H9 (cell line): ENCODE data around the gene CES2. TPM values are rescaled to one million over a fixed set of nuclear protein-coding genes. Genes with fewer than 3 reads are reported as not detected.

ENCODE experiments used
- DNase-seq: peaks from one replicate; pipeline ENCODE4 v3.0.0-alpha.2; 2017
- H2AFZ ChIP-seq: one replicate; pipeline ENCODE4 v1.6.1; 2013; ENCODE audit warnings: mild to moderate bottlenecking, low read length, control low read depth, moderate library complexity
- H2AK5ac ChIP-seq: 2 replicates; pipeline ENCODE4 v1.6.1; 2013; ENCODE audit warnings: low read length, control low read depth, mixed read lengths; ENCODE audit not compliant: insufficient read length
- H2BK120ac ChIP-seq: one replicate; pipeline ENCODE4 v1.6.1; 2013; ENCODE audit warnings: low read depth, mild to moderate bottlenecking, low read length, control low read depth, inconsistent platforms; ENCODE audit not compliant: poor library complexity, severe bottlenecking
- H2BK12ac ChIP-seq: 2 replicates; pipeline ENCODE4 v1.6.1; 2013; ENCODE audit warnings: low read length, control low read depth, mixed read lengths, low read depth; ENCODE audit not compliant: insufficient read length
- H2BK15ac ChIP-seq: 2 replicates; pipeline ENCODE4 v1.6.1; 2013; ENCODE audit warnings: low read depth, low read length, control low read depth
- H2BK20ac ChIP-seq: one replicate; pipeline ENCODE4 v1.6.1; 2013; ENCODE audit warnings: low read depth, mild to moderate bottlenecking, low read length, control low read depth, inconsistent platforms; ENCODE audit not compliant: poor library complexity, severe bottlenecking
- H2BK5ac ChIP-seq: 2 replicates; pipeline ENCODE4 v1.6.1; 2013; ENCODE audit warnings: low read length, control low read depth, mixed read lengths; ENCODE audit not compliant: insufficient read length
- H3K14ac ChIP-seq: 2 replicates; pipeline ENCODE4 v1.6.1; 2013; ENCODE audit warnings: low read length, control low read depth; ENCODE audit not compliant: insufficient read depth
- H3K18ac ChIP-seq: 2 replicates; pipeline ENCODE4 v1.6.1; 2013; ENCODE audit warnings: low read depth, mild to moderate bottlenecking, mixed read lengths, low read length, control low read depth; ENCODE audit not compliant: insufficient read length
- H3K23ac ChIP-seq: 2 replicates; pipeline ENCODE4 v1.6.1; 2013; ENCODE audit warnings: low read length, control low read depth, mixed read lengths, low read depth; ENCODE audit not compliant: insufficient read length
- H3K23me2 ChIP-seq: 2 replicates; pipeline ENCODE4 v1.6.1; 2013; ENCODE audit warnings: low read depth, mild to moderate bottlenecking, mixed read lengths, low read length, control low read depth; ENCODE audit not compliant: insufficient read length, poor library complexity, severe bottlenecking
- H3K27ac ChIP-seq: 2 replicates; pipeline ENCODE4 v1.5.1; 2013; ENCODE audit warnings: low read length, control low read depth, mixed read lengths, low read depth; ENCODE audit not compliant: insufficient read length
- H3K27me3 ChIP-seq: 2 replicates; pipeline ENCODE4 v1.6.1; 2013; ENCODE audit warnings: low read length, control low read depth, inconsistent platforms; ENCODE audit not compliant: insufficient read depth
- H3K4ac ChIP-seq: 2 replicates; pipeline ENCODE4 v1.6.1; 2013; ENCODE audit warnings: low read depth, mild to moderate bottlenecking, control low read depth, inconsistent platforms, low read length, moderate library complexity
- H3K4me1 ChIP-seq: 2 replicates; pipeline ENCODE4 v1.6.1; 2013; ENCODE audit warnings: low read length, control low read depth, inconsistent platforms; ENCODE audit not compliant: insufficient read depth
- H3K4me2 ChIP-seq: 2 replicates; pipeline ENCODE4 v1.6.1; 2013; ENCODE audit warnings: low read length, control low read depth, mixed read lengths; ENCODE audit not compliant: insufficient read length, insufficient read depth
- H3K56ac ChIP-seq: 2 replicates; pipeline ENCODE4 v1.6.1; 2013; ENCODE audit warnings: low read depth, mild to moderate bottlenecking, mixed read lengths, low read length, control low read depth; ENCODE audit not compliant: insufficient read length
- H3K79me1 ChIP-seq: 2 replicates; pipeline ENCODE4 v1.6.1; 2013; ENCODE audit warnings: low read depth, mild to moderate bottlenecking, moderate library complexity, low read length, control low read depth, inconsistent platforms; ENCODE audit not compliant: insufficient read depth, poor library complexity, severe bottlenecking
- H3K79me2 ChIP-seq: 2 replicates; pipeline ENCODE4 v1.6.1; 2013; ENCODE audit warnings: low read length, control low read depth, inconsistent platforms; ENCODE audit not compliant: insufficient read depth
- H3K9ac ChIP-seq: 2 replicates; pipeline ENCODE4 v1.6.1; 2013; ENCODE audit warnings: low read length, control low read depth, mixed read lengths; ENCODE audit not compliant: insufficient read length; ENCODE audit errors: extremely low read depth
- H3K9me3 ChIP-seq: one replicate; pipeline ENCODE4 v1.6.1; 2013; ENCODE audit warnings: low read depth, low read length, inconsistent platforms; ENCODE audit not compliant: control insufficient read depth
- H3T11ph ChIP-seq: one replicate; pipeline ENCODE4 v1.6.1; 2013; ENCODE audit warnings: mild to moderate bottlenecking, low read length, control low read depth, inconsistent platforms
- H4K20me1 ChIP-seq: one replicate; pipeline ENCODE4 v1.6.1; 2013; ENCODE audit not compliant: control insufficient read depth, insufficient read length, insufficient read depth
- H4K5ac ChIP-seq: 2 replicates; pipeline ENCODE4 v1.6.1; 2013; ENCODE audit warnings: low read depth, mild to moderate bottlenecking, mixed read lengths, low read length, control low read depth; ENCODE audit not compliant: insufficient read length
- H4K8ac ChIP-seq: replicated peaks from 2 replicates; pipeline ENCODE4 v1.6.1; 2013; ENCODE audit warnings: low read length, control low read depth, mixed read lengths, low read depth; ENCODE audit not compliant: insufficient read length
- H4K91ac ChIP-seq: 2 replicates; pipeline ENCODE4 v1.6.1; 2013; ENCODE audit warnings: low read depth, mild to moderate bottlenecking, moderate library complexity, mixed read lengths, low read length, control low read depth; ENCODE audit not compliant: insufficient read length
- H3K27ac Mint-ChIP-seq, 3 experiments: 2 replicates in 2 of 3; 3 replicates in 1 of 3; pipeline ENCODE4 v1.8.0; 2020 to 2021; ENCODE audit warnings: mixed read lengths in 3 of 3, mild to moderate bottlenecking in 1 of 3, moderate library complexity in 1 of 3
- H3K27me3 Mint-ChIP-seq: 2 replicates; pipeline ENCODE4 v1.8.0; 2021; ENCODE audit warnings: low read depth, mild to moderate bottlenecking, moderate library complexity, mixed read lengths
- H3K36me3 Mint-ChIP-seq, 3 experiments: 2 replicates in 2 of 3; 3 replicates in 1 of 3; pipeline ENCODE4 v1.8.0; 2020 to 2021; ENCODE audit warnings: low read depth in 3 of 3, mixed read lengths in 3 of 3; ENCODE audit not compliant: insufficient read depth in 1 of 3
- H3K4me1 Mint-ChIP-seq, 2 experiments: 2 replicates each; pipeline ENCODE4 v1.8.0; 2020; ENCODE audit warnings: mixed read lengths in 2 of 2
- H3K4me3 Mint-ChIP-seq, 2 experiments: 2 replicates in 1 of 2; 3 replicates in 1 of 2; pipeline ENCODE4 v1.8.0; 2020 to 2021; ENCODE audit warnings: mild to moderate bottlenecking in 2 of 2, mixed read lengths in 2 of 2, moderate library complexity in 1 of 2
- H3K9me3 Mint-ChIP-seq, 2 experiments: 2 replicates in 1 of 2; 3 replicates in 1 of 2; pipeline ENCODE4 v1.8.0; 2020; ENCODE audit warnings: mild to moderate bottlenecking in 2 of 2, mixed read lengths in 2 of 2, moderate library complexity in 1 of 2
- CTCF ChIP-seq: fragments of 200-600 bp; sonication (generic); conservative IDR thresholded peaks from 3 replicates; pipeline ENCODE4 v1.8.0; 2021; ENCODE audit warnings: antibody characterized with exemption, mild to moderate bottlenecking
- WGBS: extraction: QIAGEN DNeasy Blood & Tissue Kit; methylation state at CpG from one replicate; pipeline ENCODE4 v1.1.7; 2013; ENCODE audit warnings: missing lambda C conversion rate, low lambda C conversion rate, mixed read lengths; ENCODE audit not compliant: insufficient read length; ENCODE audit errors: extremely low coverage; 5-methylcytosine and 5-hydroxymethylcytosine counted together
- total RNA-seq: library from RNA; stranded (reverse); gene quantifications from 2 replicates; pipeline ENCODE4 v1.2.1, GENCODE V29; 2021

The CES2 gene
- total RNA-seq, 1 experiment from 2014 or later, result 28.2 TPM

DNA sequence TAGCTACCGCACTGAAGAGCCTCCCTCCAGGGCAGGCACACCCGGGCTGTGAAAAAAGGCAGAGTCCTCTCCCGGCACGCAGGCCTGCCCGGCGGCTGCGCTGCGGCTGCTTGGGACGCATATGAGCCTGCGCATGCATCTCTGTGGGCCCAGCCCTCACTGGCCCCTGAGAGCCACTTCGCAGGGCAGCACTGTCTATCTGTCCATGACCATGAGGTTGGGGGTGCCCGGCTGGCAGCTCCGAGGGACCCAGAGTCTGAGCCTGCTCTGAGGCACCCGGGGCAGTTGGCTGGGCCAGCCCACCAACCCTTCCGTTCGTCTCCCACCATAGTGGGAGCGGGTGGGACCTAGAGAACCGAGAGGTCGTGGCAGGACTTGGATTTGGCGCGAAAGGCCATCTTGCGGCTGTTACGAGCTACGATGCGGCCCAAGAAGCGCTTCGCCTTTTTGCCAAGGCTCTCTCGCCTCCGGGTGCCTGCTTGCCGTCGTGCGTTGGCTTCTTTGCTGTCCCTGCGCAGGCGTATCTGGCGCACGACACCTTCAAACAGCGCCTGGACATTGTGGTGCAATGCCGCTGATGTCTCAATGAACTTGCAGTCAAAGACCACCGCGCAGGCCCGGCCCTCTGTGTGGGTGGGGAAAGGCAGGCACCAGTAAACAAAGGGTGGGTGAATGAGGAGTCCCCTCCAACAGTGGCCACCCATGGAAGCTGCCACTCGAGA lies 13.4 kb upstream of the CES2 start:
- Histone ChIP-seq H3K79me2 (no peaks in the 10 kb centered on the region), H3K18ac (no peak overlapping the region), H4K5ac (no peak overlapping the region), H2AK5ac (no peak overlapping the region), H3T11ph (no peak overlapping the region), H2BK120ac (no peak overlapping the region), H3K27me3 (peaks cover 15% of the 10 kb centered on the region; the same call in 1 of the 2 replicates), H2BK5ac (no peak overlapping the region), H2BK15ac (no peak overlapping the region), H3K14ac (no peak overlapping the region), H2BK20ac (no peak overlapping the region), H2AFZ (no peak overlapping the region), H3K9me3 (no peaks in the 10 kb centered on the region), H3K23ac (no peak overlapping the region), H4K91ac (no peak overlapping the region), H4K20me1 (no peaks in the 10 kb centered on the region), H3K4ac (no peak overlapping the region), H3K56ac (no peak overlapping the region), H4K8ac (no peak overlapping the region), H3K79me1 (no peaks in the 10 kb centered on the region), H3K4me2 (no peak overlapping the region), H3K9ac (no peak overlapping the region), H3K23me2 (peaks cover 5% of the 10 kb centered on the region), H3K4me1 (no peaks in the 10 kb centered on the region), H3K27ac (no peak overlapping the region), H2BK12ac (no peak overlapping the region)
- Mint-ChIP-seq H3K27me3 (peaks cover 66% of the 10 kb centered on the region), H3K9me3 (no peaks in the 10 kb centered on the region; a peak in 1 of 5 replicates), H3K4me1 (peaks cover 0 to 7% of the 10 kb centered on the region in 2 experiments; a peak in 2 of 4 replicates), H3K27ac (no peak overlapping the region), H3K36me3 (no peaks in the 10 kb centered on the region), H3K4me3 (no peak overlapping the region)
- DNase-seq, result no peak
- TF ChIP-seq CTCF, result no peak
- no CpG with 5 or more reads among the region's 42 CpGs for WGBS
